ENCODE data around the gene STK31. TPM values are rescaled to one million over a fixed set of nuclear protein-coding genes. Genes with fewer than 3 reads are reported as not detected.

The STK31 gene
- polyA plus RNA-seq, 1 donor (not counting 4 experiments of a cell fraction or from before 2014, with no cell fraction given) = 0.01 TPM

DNA sequence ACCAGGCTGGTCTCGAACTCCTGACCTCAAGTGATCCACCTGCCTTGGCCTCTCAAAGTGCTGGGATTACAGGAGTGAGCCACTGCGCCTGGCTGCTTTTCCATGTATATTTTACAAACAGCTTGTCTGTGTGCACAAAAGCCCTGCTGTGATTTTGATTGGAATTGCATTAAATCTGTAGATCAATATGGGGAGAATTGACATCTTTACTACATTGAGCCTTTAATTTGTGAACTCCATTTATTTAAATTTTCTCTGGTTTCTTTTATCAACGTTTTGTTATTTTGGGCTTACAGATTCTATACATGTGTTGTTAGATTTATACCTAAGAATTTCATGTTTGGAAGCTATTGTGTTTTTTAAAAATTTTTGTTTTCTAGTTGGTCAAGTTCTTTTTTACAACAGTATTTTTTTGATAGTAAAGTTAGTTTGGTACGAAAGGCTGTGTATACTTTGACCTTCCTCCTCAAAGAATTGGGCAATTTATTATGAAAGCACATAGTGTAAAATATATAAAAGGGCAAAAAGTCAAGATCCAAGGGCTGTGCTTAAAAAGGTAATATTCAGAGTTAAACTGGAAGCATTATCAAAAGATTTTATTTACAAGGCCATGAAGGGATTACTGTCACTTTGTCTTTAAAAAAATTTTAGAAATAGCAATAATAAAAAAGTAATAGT is 92.8 kb downstream of the STK31 start:
- H3K79me2 ChIP-seq (ENCODE audit: control insufficient read depth, insufficient read depth, low read length) = no peaks in the 10 kb centered on the region
- no peak overlapping the region for H3K9ac ChIP-seq (ENCODE audit: control insufficient read depth, extremely low read depth, insufficient read depth, low read length)
- no peak overlapping the region for H3K4me3 ChIP-seq (ENCODE audit: control insufficient read depth in 2 of 3, extremely low read depth in 1 of 3, insufficient read depth in 2 of 3, low read depth in 1 of 3, low read length in 3 of 3)
- DNase-seq (ENCODE audit: low read depth, low spot score) (no peak), FAIRE-seq (no peak)
- no peaks in the 10 kb centered on the region for H3K4me1 ChIP-seq (ENCODE audit: control insufficient read depth, extremely low read depth, insufficient read depth, low read length)
- no peaks in the 10 kb centered on the region for H3K9me3 ChIP-seq (ENCODE audit: control insufficient read depth, low read depth, low read length)
- no peaks in the 10 kb centered on the region for H3K27me3 ChIP-seq (ENCODE audit: control insufficient read depth, extremely low read depth, insufficient read depth, low read length)
- no peaks in the 10 kb centered on the region for H3K36me3 ChIP-seq (ENCODE audit: control insufficient read depth in 2 of 2, extremely low read depth in 1 of 2, insufficient read depth in 2 of 2, low read length in 2 of 2)
- TF ChIP-seq, protein P1, sequence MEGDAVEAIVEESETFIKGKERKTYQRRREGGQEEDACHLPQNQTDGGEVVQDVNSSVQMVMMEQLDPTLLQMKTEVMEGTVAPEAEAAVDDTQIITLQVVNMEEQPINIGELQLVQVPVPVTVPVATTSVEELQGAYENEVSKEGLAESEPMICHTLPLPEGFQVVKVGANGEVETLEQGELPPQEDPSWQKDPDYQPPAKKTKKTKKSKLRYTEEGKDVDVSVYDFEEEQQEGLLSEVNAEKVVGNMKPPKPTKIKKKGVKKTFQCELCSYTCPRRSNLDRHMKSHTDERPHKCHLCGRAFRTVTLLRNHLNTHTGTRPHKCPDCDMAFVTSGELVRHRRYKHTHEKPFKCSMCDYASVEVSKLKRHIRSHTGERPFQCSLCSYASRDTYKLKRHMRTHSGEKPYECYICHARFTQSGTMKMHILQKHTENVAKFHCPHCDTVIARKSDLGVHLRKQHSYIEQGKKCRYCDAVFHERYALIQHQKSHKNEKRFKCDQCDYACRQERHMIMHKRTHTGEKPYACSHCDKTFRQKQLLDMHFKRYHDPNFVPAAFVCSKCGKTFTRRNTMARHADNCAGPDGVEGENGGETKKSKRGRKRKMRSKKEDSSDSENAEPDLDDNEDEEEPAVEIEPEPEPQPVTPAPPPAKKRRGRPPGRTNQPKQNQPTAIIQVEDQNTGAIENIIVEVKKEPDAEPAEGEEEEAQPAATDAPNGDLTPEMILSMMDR (optimal IDR thresholded peaks at IDR 0.05 in 1 of 3, IDR thresholded peaks at IDR 0.05 in 1 of 3, conservative IDR thresholded peaks at IDR 0.05 in 1 of 3; ENCODE audit: extremely low read depth in 1 of 3, insufficient read depth in 2 of 3, low read length in 3 of 3) = no peak
- TF ChIP-seq EZH2 (IDR thresholded peaks at IDR 0.05; ENCODE audit: low read length) = no peak
- H3K4me2 ChIP-seq (ENCODE audit: control insufficient read depth, extremely low read depth, insufficient read depth, low read depth, low read length) = no peak overlapping the region
- no peak overlapping the region for H3K27ac ChIP-seq (ENCODE audit: control insufficient read depth, insufficient read depth, low read length)
- no peak overlapping the region for H2AFZ ChIP-seq (ENCODE audit: control insufficient read depth, low read length)
- no peaks in the 10 kb centered on the region for H4K20me1 ChIP-seq (ENCODE audit: control insufficient read depth, extremely low read depth, insufficient read depth, low read length)
- no peaks in the 10 kb centered on the region for H3K9me1 ChIP-seq (ENCODE audit: control insufficient read depth, extremely low read depth, insufficient read depth, low read length)
- dilution Hi-C loops (cut with MboI; ENCODE audit: extremely low pct_ligation_motif_present, low sequenced_read_pairs) = no loop called here

- no peaks in the 10 kb centered on the region for H3K4me1 ChIP-seq (ENCODE audit: control insufficient read depth, extremely low read depth, insufficient read depth, low read length)
- no peaks in the 10 kb centered on the region for H3K27me3 ChIP-seq (ENCODE audit: control insufficient read depth, extremely low read depth, insufficient read depth, low read length)
- FAIRE-seq (no peak), DNase-seq (ENCODE audit: low read depth, low spot score) (no peak)
- no peak overlapping the region for H3K27ac ChIP-seq (ENCODE audit: control insufficient read depth, insufficient read depth, low read length)
- dilution Hi-C loops (cut with MboI; ENCODE audit: extremely low pct_ligation_motif_present, low sequenced_read_pairs) = no loop called here
- H3K79me2 ChIP-seq (ENCODE audit: control insufficient read depth, insufficient read depth, low read length) = no peaks in the 10 kb centered on the region
- H3K4me3 ChIP-seq (ENCODE audit: control insufficient read depth in 2 of 3, extremely low read depth in 1 of 3, insufficient read depth in 2 of 3, low read depth in 1 of 3, low read length in 3 of 3) = no peak overlapping the region
- H4K20me1 ChIP-seq (ENCODE audit: control insufficient read depth, extremely low read depth, insufficient read depth, low read length) = no peaks in the 10 kb centered on the region
- H3K4me2 ChIP-seq (ENCODE audit: control insufficient read depth, extremely low read depth, insufficient read depth, low read depth, low read length) = no peak overlapping the region
- H3K36me3 ChIP-seq (ENCODE audit: control insufficient read depth in 2 of 2, extremely low read depth in 1 of 2, insufficient read depth in 2 of 2, low read length in 2 of 2) = no peaks in the 10 kb centered on the region
- H3K9me1 ChIP-seq (ENCODE audit: control insufficient read depth, extremely low read depth, insufficient read depth, low read length) = no peaks in the 10 kb centered on the region
- TF ChIP-seq, protein P1 (optimal IDR thresholded peaks at IDR 0.05 in 1 of 3, IDR thresholded peaks at IDR 0.05 in 1 of 3, conservative IDR thresholded peaks at IDR 0.05 in 1 of 3; ENCODE audit: extremely low read depth in 1 of 3, insufficient read depth in 2 of 3, low read length in 3 of 3) = no peak
- no peak for TF ChIP-seq EZH2 (IDR thresholded peaks at IDR 0.05; ENCODE audit: low read length)
- H2AFZ ChIP-seq (ENCODE audit: control insufficient read depth, low read length) = no peak overlapping the region
- H3K9me3 ChIP-seq (ENCODE audit: control insufficient read depth, low read depth, low read length) = no peaks in the 10 kb centered on the region
- no peak overlapping the region for H3K9ac ChIP-seq (ENCODE audit: control insufficient read depth, extremely low read depth, insufficient read depth, low read length)
These were observed 94.7 kb downstream of the STK31 start for GRCh38 chr7:23804707-23805106.
